HepG2 (cell line): ENCODE measurements around the gene SLBP. TPM values are rescaled to one million over a fixed set of nuclear protein-coding genes. Genes with fewer than 3 reads are reported as not detected.

ENCODE experiments used
- ATF7 ChIP-seq, 2 experiments: fragments of 450-650 bp in 1 of 2; sonication (generic) in 1 of 2; formaldehyde crosslinking in 1 of 2; IDR thresholded peaks; 2 replicates each; pipeline versions ENCODE4 v1.4.0 to v1.6.1; 2016 to 2020; ENCODE audit warnings: antibody characterized with exemption in 1 of 2, mild to moderate bottlenecking in 1 of 2, missing genetic modification reagents in 1 of 2
- BRCA1 ChIP-seq: sonication (generic); formaldehyde crosslinking; IDR thresholded peaks from 2 replicates; pipeline ENCODE4 v1.4.0; 2020; ENCODE audit warnings: missing genetic modification reagents
- FIP1L1 ChIP-seq: fragments of 200-400 bp; formaldehyde crosslinking; IDR thresholded peaks from 2 replicates; pipeline ENCODE4 v1.6.1; 2018; ENCODE audit warnings: low read depth, mild to moderate bottlenecking, low read length, moderate library complexity, borderline replicate concordance; ENCODE audit not compliant: insufficient read depth
- GPBP1L1 ChIP-seq: sonication (generic); formaldehyde crosslinking; IDR thresholded peaks from 2 replicates; pipeline ENCODE4 v1.5.0; 2020; ENCODE audit warnings: mild to moderate bottlenecking, missing genetic modification reagents
- HNRNPUL1 ChIP-seq: fragments of 200-400 bp; formaldehyde crosslinking; IDR thresholded peaks from 2 replicates; pipeline ENCODE4 v1.6.1; 2017; ENCODE audit warnings: low read depth, mild to moderate bottlenecking, low read length, moderate library complexity
- LBX2 ChIP-seq: sonication (generic); formaldehyde crosslinking; IDR thresholded peaks from 2 replicates; pipeline ENCODE4 v1.5.0; 2020; ENCODE audit warnings: missing genetic modification reagents, mild to moderate bottlenecking, borderline replicate concordance
- MNT ChIP-seq: fragments of 450-650 bp; IDR thresholded peaks from 2 replicates; pipeline ENCODE4 v1.6.1; 2016
- PRPF4 ChIP-seq: fragments of 200-400 bp; formaldehyde crosslinking; IDR thresholded peaks from 2 replicates; pipeline ENCODE4 v1.6.1; 2016; ENCODE audit warnings: low read length, low read depth; ENCODE audit not compliant: poor library complexity, severe bottlenecking
- SIN3A ChIP-seq: IDR thresholded peaks from 2 replicates; pipeline ENCODE4 v1.6.1; 2011; ENCODE audit warnings: low read depth, mild to moderate bottlenecking, control low read depth, low read length, borderline replicate concordance
- ZHX1 ChIP-seq: sonication (generic); formaldehyde crosslinking; IDR thresholded peaks from 2 replicates; pipeline ENCODE4 v1.8.1; 2022; ENCODE audit warnings: low read depth, mild to moderate bottlenecking, missing genetic modification reagents
- ZNF350 ChIP-seq: sonication (generic); formaldehyde crosslinking; IDR thresholded peaks from 2 replicates; pipeline ENCODE4 v1.4.0; 2020; ENCODE audit warnings: mild to moderate bottlenecking, low read depth, missing genetic modification reagents, borderline replicate concordance
- ZNF383 ChIP-seq: sonication (generic); formaldehyde crosslinking; IDR thresholded peaks from 2 replicates; pipeline ENCODE4 v1.4.0; 2020; ENCODE audit warnings: missing genetic modification reagents, mild to moderate bottlenecking, borderline replicate concordance
- ZNF598 ChIP-seq: sonication (generic); formaldehyde crosslinking; IDR thresholded peaks from 2 replicates; pipeline ENCODE4 v1.5.1; 2020; ENCODE audit warnings: mild to moderate bottlenecking, missing genetic modification reagents, borderline replicate concordance
- ZNF691 ChIP-seq: sonication (generic); formaldehyde crosslinking; IDR thresholded peaks from 2 replicates; pipeline ENCODE4 v1.4.0; 2020; ENCODE audit warnings: missing genetic modification reagents, low read depth, mild to moderate bottlenecking, borderline replicate concordance
- ZNF724P ChIP-seq: sonication (generic); formaldehyde crosslinking; IDR thresholded peaks from 2 replicates; pipeline ENCODE4 v1.8.0; 2022; ENCODE audit warnings: missing genetic modification reagents, borderline replicate concordance
- ZNF839 ChIP-seq: sonication (generic); formaldehyde crosslinking; IDR thresholded peaks from 2 replicates; pipeline ENCODE4 v1.4.0; 2020; ENCODE audit warnings: missing genetic modification reagents, mild to moderate bottlenecking, borderline replicate concordance
- polyA plus RNA-seq, 8 experiments: library from polyadenylated mRNA; depleted of rRNA in 3 of 8; stranded (reverse) in 7 of 8; unstranded in 1 of 8; fragments of >200 nt; fragmentation: Illumina TruSeq in 4 of 8; extraction: Trizol in 4 of 8; gene quantifications; 2 replicates each; pipeline versions ENCODE4 v1.2.1 to v1.2.3, GENCODE V29; 2011 to 2016; ENCODE audit warnings: low read depth in 4 of 8, missing spikeins in 1 of 8, mixed read lengths in 1 of 8; ENCODE audit not compliant: insufficient read depth in 1 of 8
- total RNA-seq, 5 experiments: library from RNA; depleted of rRNA; stranded (reverse); fragments of >200 nt; fragmentation: Illumina TruSeq; extraction: Trizol; gene quantifications; 2 replicates each; pipeline ENCODE4 v1.2.3, GENCODE V29; 2016; ENCODE audit warnings: low read depth in 1 of 5
- TF ChIP-seq, protein P1 (sequence below): sonication (generic); formaldehyde crosslinking; IDR thresholded peaks from 2 replicates; pipeline ENCODE4 v1.5.0; 2020; ENCODE audit warnings: mild to moderate bottlenecking, missing genetic modification reagents

SLBP gene
- total and polyA plus RNA-seq, 2 of the 13 experiments (the other 11 are each of a cell fraction or from before 2014, with no cell fraction given): 43.9 to 104 TPM

DNA sequence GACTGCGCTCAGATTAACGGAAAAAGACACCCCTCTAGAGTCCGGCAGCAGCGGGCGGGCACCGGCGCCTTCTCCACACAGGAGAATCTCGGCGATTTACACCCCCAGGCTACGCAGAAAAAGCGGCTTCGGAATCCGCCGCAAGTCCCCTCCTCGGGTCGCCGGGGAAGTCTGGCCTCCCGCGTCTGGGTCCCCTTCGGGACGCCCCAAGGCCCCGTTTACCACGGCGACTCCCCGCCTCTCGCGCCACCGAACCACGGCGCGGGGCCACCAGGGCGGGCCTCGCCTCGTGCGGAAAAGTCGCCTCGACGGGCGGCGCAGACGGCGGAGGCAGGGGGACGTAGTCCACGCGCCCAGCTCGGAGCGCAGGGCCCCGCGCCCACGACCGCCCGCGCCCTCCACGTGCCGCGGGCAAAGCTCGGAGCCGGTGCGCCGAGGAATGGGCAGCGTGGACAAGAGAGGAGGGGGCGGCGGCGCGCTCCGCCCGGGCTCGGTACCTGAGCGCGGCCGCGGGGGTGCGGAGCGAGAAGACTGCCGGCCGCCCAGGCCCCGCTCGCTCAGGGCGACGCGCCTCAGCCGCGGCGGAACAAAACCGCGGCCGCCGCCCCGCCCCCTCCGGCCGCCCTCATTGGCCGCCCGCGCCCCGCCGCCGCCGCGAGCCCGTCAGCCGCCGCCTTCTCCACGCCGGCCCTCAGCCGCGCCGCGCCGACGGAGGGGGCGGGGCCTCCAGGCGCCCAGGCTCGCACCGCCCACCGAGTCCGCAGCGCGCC lies 28.2 kb downstream of the SLBP start, which contains the start of gene FAM53A (continued):
- TF ChIP-seq ZHX1 (CRISPR knock-in tag) (peak; percentile 66), LBX2 (CRISPR knock-in tag) (peak; percentile 65; the same call in 1 of the 2 replicates), ATF7 (IDR thresholded peaks at IDR 0.05) (no peak), ATF7 (CRISPR knock-in tag; IDR thresholded peaks at IDR 0.05) (no peak), ZNF350 (CRISPR knock-in tag) (no peak), PRPF4 (no peak), BRCA1 (no peak), SIN3A (no peak), ZNF724P (CRISPR knock-in tag) (peak; percentile 26; the same call in 1 of the 2 replicates), ZNF691 (no peak), HNRNPUL1 (no peak), GPBP1L1 (CRISPR knock-in tag) (no peak), FIP1L1 (no peak), ZNF839 (CRISPR knock-in tag) (no peak), ZNF383 (no peak), ZNF598 (CRISPR knock-in tag) (peak; percentile 49; the same call in 1 of the 2 replicates), MNT (no peak)
- TF ChIP-seq, protein P1, sequence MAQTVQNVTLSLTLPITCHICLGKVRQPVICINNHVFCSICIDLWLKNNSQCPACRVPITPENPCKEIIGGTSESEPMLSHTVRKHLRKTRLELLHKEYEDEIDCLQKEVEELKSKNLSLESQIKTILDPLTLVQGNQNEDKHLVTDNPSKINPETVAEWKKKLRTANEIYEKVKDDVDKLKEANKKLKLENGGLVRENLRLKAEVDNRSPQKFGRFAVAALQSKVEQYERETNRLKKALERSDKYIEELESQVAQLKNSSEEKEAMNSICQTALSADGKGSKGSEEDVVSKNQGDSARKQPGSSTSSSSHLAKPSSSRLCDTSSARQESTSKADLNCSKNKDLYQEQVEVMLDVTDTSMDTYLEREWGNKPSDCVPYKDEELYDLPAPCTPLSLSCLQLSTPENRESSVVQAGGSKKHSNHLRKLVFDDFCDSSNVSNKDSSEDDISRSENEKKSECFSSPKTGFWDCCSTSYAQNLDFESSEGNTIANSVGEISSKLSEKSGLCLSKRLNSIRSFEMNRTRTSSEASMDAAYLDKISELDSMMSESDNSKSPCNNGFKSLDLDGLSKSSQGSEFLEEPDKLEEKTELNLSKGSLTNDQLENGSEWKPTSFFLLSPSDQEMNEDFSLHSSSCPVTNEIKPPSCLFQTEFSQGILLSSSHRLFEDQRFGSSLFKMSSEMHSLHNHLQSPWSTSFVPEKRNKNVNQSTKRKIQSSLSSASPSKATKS (CRISPR knock-in tag): no peak
